ENCODE data around the gene KRT72.

KRT72 gene

GRCh38 chr12:52615912-52616311 lies 14.6 kb upstream of the KRT72 start:
- no peak overlapping the region for H3K4me3 ChIP-seq (ENCODE audit: insufficient read depth, low read length, poor library complexity, severe bottlenecking)
- H3K9me2 ChIP-seq (replicated peaks; ENCODE audit: insufficient read depth, low read length), result no peaks in the 10 kb centered on the region
- H4K20me1 ChIP-seq (ENCODE audit: low read depth, low read length), result no peaks in the 10 kb centered on the region
- TF ChIP-seq CTCF (IDR thresholded peaks at IDR 0.05; ENCODE audit: insufficient read depth, low read length, poor library complexity, severe bottlenecking) (no peak), EZH2phosphoT487 (conservative IDR thresholded peaks at IDR 0.05; ENCODE audit: low read length) (no peak)
- no peaks in the 10 kb centered on the region for H3K27me3 ChIP-seq (ENCODE audit: low read length)
- no peak overlapping the region for H3K4me2 ChIP-seq (ENCODE audit: low read depth, low read length, poor library complexity, severe bottlenecking)
- no peak overlapping the region for H2AFZ ChIP-seq (ENCODE audit: low read depth, low read length, severe bottlenecking)
- H3K9me3 ChIP-seq (ENCODE audit: insufficient read depth, low read length), result no peaks in the 10 kb centered on the region
- H3K79me2 ChIP-seq (ENCODE audit: insufficient read depth, low read length), result no peaks in the 10 kb centered on the region
- no peaks in the 10 kb centered on the region for H3K36me3 ChIP-seq (ENCODE audit: low read length)
- no peak overlapping the region for H3K27ac ChIP-seq (ENCODE audit: low read depth, low read length)
- no peak overlapping the region for H3K9ac ChIP-seq (ENCODE audit: low read length)
- no peaks in the 10 kb centered on the region for H3F3A ChIP-seq (ENCODE audit: insufficient read depth)

GRCh38 chr12:52615208-52615868 lies 14.1 kb upstream of the KRT72 start:
- H3K27ac ChIP-seq (ENCODE audit: low read depth, low read length), result no peak overlapping the region
- no peaks in the 10 kb centered on the region for H3K36me3 ChIP-seq (ENCODE audit: low read length)
- no peak overlapping the region for H3K4me2 ChIP-seq (ENCODE audit: low read depth, low read length, poor library complexity, severe bottlenecking)
- no peaks in the 10 kb centered on the region for H3K79me2 ChIP-seq (ENCODE audit: insufficient read depth, low read length)
- H2AFZ ChIP-seq (ENCODE audit: low read depth, low read length, severe bottlenecking), result no peak overlapping the region
- H3K9me2 ChIP-seq (replicated peaks; ENCODE audit: insufficient read depth, low read length), result no peaks in the 10 kb centered on the region
- no peaks in the 10 kb centered on the region for H3K9me3 ChIP-seq (ENCODE audit: insufficient read depth, low read length)
- no peak overlapping the region for H3K4me3 ChIP-seq (ENCODE audit: insufficient read depth, low read length, poor library complexity, severe bottlenecking)
- no peaks in the 10 kb centered on the region for H3K27me3 ChIP-seq (ENCODE audit: low read length)
- TF ChIP-seq EZH2phosphoT487 (conservative IDR thresholded peaks at IDR 0.05; ENCODE audit: low read length) (no peak), CTCF (IDR thresholded peaks at IDR 0.05; ENCODE audit: insufficient read depth, low read length, poor library complexity, severe bottlenecking) (no peak)
- no peaks in the 10 kb centered on the region for H3F3A ChIP-seq (ENCODE audit: insufficient read depth)
- no peaks in the 10 kb centered on the region for H4K20me1 ChIP-seq (ENCODE audit: low read depth, low read length)
- H3K9ac ChIP-seq (ENCODE audit: low read length), result no peak overlapping the region

- no peak overlapping the region for H3K9ac ChIP-seq (ENCODE audit: low read length)
- H4K20me1 ChIP-seq (ENCODE audit: low read depth, low read length), result no peaks in the 10 kb centered on the region
- H3K27ac ChIP-seq (ENCODE audit: low read depth, low read length), result no peak overlapping the region
- no peak for TF ChIP-seq EZH2phosphoT487 (conservative IDR thresholded peaks at IDR 0.05; ENCODE audit: low read length)
- TF ChIP-seq CTCF (IDR thresholded peaks at IDR 0.05; ENCODE audit: insufficient read depth, low read length, poor library complexity, severe bottlenecking), result no peak
- no peak overlapping the region for H3K4me2 ChIP-seq (ENCODE audit: low read depth, low read length, poor library complexity, severe bottlenecking)
- H3K27me3 ChIP-seq (ENCODE audit: low read length), result no peaks in the 10 kb centered on the region
- no peaks in the 10 kb centered on the region for H3F3A ChIP-seq (ENCODE audit: insufficient read depth)
- no peaks in the 10 kb centered on the region for H3K9me2 ChIP-seq (replicated peaks; ENCODE audit: insufficient read depth, low read length)
- H3K79me2 ChIP-seq (ENCODE audit: insufficient read depth, low read length), result no peaks in the 10 kb centered on the region
- no peak overlapping the region for H3K4me3 ChIP-seq (ENCODE audit: insufficient read depth, low read length, poor library complexity, severe bottlenecking)
- H3K36me3 ChIP-seq (ENCODE audit: low read length), result no peaks in the 10 kb centered on the region
- no peaks in the 10 kb centered on the region for H3K9me3 ChIP-seq (ENCODE audit: insufficient read depth, low read length)
- H2AFZ ChIP-seq (ENCODE audit: low read depth, low read length, severe bottlenecking), result no peak overlapping the region
Measured at GRCh38 chr12:52614381-52615207, 13.3 kb upstream of the KRT72 start.
